ENCODE measurements around the gene OBSL1.

OBSL1 gene

GRCh38 chr2:219596954-219597551, 25.7 kb upstream of the OBSL1 start:
- DNase-seq = no peak

GRCh38 chr2:219595256-219595655, 23.9 kb upstream of the OBSL1 start:
- DNase-seq = no peak

- no peak for DNase-seq
Measured at GRCh38 chr2:219593154-219593553, 21.8 kb upstream of the OBSL1 start.

GRCh38 chr2:219592736-219593135, 21.4 kb upstream of the OBSL1 start:
- no peak for DNase-seq

- no peak for DNase-seq
Measured at GRCh38 chr2:219591091-219591490, 19.8 kb upstream of the OBSL1 start.

GRCh38 chr2:219581346-219581745, 10.0 kb upstream of the OBSL1 start:
- DNase-seq = no peak

- no peak for DNase-seq
Measured at GRCh38 chr2:219578811-219579613, 7.7 kb upstream of the OBSL1 start.

- DNase-seq = no peak
Measured at GRCh38 chr2:219576505-219577388, 5.4 kb upstream of the OBSL1 start.

GRCh38 chr2:219575566-219576504, 4.5 kb upstream of the OBSL1 start:
- no peak for DNase-seq

- DNase-seq = no peak
Measured at GRCh38 chr2:219574484-219575311, 3.4 kb upstream of the OBSL1 start.

GRCh38 chr2:219573166-219573565, 1.8 kb upstream of the OBSL1 start:
- no peak for DNase-seq

- no peak for DNase-seq
Measured at GRCh38 chr2:219572237-219573001, 1.1 kb upstream of the OBSL1 start, which contains the start of gene INHA. INHA (plus strand) TSS chr2:219572310; CDS start chr2:219572375, 65 bp downstream.

- DNase-seq = no peak
Measured at GRCh38 chr2:219570924-219571310, 422 bp downstream of the OBSL1 start.

GRCh38 chr2:219570194-219570923, 980 bp downstream of the OBSL1 start:
- DNase-seq = no peak

GRCh38 chr2:219569635-219570034, 1.7 kb downstream of the OBSL1 start:
- no peak for DNase-seq

GRCh38 chr2:219569041-219569440, 2.3 kb downstream of the OBSL1 start:
- no peak for DNase-seq

- no peak for DNase-seq
Measured at GRCh38 chr2:219567791-219568361, 3.5 kb downstream of the OBSL1 start.

- no peak for DNase-seq
Measured at GRCh38 chr2:219567131-219567530, 4.2 kb downstream of the OBSL1 start.

GRCh38 chr2:219566640-219567039, 4.7 kb downstream of the OBSL1 start:
- no peak for DNase-seq
